Measurements from ENCODE around the gene SCD5. TPM values are rescaled to one million over a fixed set of nuclear protein-coding genes. Genes with fewer than 3 reads are reported as not detected.

Gene SCD5
- total and polyA plus RNA-seq, 2 of the 13 experiments (the other 11 are each of a cell fraction or from before 2014, with no cell fraction given) = not detected

DNA sequence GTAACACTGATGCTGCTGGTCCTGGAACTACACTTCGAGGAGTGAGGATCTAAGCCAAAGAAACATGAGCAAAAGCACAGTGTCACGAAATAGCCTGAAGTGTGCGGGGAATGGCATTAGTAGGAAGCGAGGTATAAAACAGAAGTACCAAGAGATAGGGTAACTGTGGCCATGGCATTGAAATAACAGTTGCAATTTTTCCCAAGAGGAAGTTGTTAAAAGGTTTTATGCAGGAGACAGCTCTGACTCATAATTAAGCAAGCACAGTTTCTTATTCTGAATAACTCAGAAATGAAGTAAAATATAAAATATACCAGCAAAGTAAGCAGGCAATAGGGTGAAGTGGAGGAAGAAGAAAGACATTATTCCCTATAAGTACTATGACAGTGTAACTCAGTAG lies 146.5 kb downstream of the SCD5 start:
- DNase-seq (ENCODE audit: low spot score) = no peak
- Histone ChIP-seq H3K79me2 (ENCODE audit: insufficient read depth, low read length) (no peaks in the 10 kb centered on the region), H3K4me2 (ENCODE audit: low read depth, low read length) (no peak overlapping the region), H3K9me3 (ENCODE audit: low read length) (no peaks in the 10 kb centered on the region), H3K27ac (ENCODE audit: extremely low read length, insufficient read depth, low read length) (no peak overlapping the region), H3K36me3 (replicated peaks in 1 of 2; ENCODE audit: control insufficient read depth in 1 of 2, insufficient read depth in 2 of 2, low read length in 2 of 2) (no peaks in the 10 kb centered on the region), H3K4me3 (replicated peaks in 1 of 3; ENCODE audit: insufficient read depth in 1 of 3, low read depth in 2 of 3, low read length in 3 of 3) (no peak overlapping the region), H3K27me3 (ENCODE audit: control insufficient read depth in 1 of 2, insufficient read depth in 2 of 2, low read length in 2 of 2) (no peaks in the 10 kb centered on the region; a peak in 1 of 5 replicates), H2AFZ (ENCODE audit: low read length) (no peak overlapping the region), H4K20me1 (ENCODE audit: insufficient read depth, low read length) (no peaks in the 10 kb centered on the region), H3K4me1 (ENCODE audit: insufficient read depth, low read length) (no peaks in the 10 kb centered on the region), H3K9ac (ENCODE audit: insufficient read depth, low read depth, low read length) (no peak overlapping the region)
- FAIRE-seq = no peak
- intact Hi-C loops (cut with micrococcal nuclease; ENCODE audit: unreplicated experiment) (no loop called here), in situ Hi-C loops (cut with HindIII; ENCODE audit: extremely low pct_ligation_motif_present, low pct_unique_long_range_greater_than_20kb) (no loop called here)
- no TSS peak for BruUV-seq (replicated peaks)
- 27% methylated on average over 3 of the region's 4 CpGs for WGBS (ENCODE audit: low lambda C conversion rate)
- ChIA-PET POLR2A (no interaction called here), CTCF (ENCODE audit: low intra/inter-chr PET ratio, low total read pairs) (no interaction called here)
- TF ChIP-seq TP53 (CRISPR knock-in tag; conservative IDR thresholded peaks at IDR 0.05) = no peak
- no peak for TF ChIP-seq U2AF2 (IDR thresholded peaks at IDR 0.05; ENCODE audit: low read depth, low read length)
- no peak for TF ChIP-seq ZNF230 (CRISPR knock-in tag; IDR thresholded peaks at IDR 0.05)
- no peak for TF ChIP-seq YEATS4 (CRISPR knock-in tag; IDR thresholded peaks at IDR 0.05; ENCODE audit: borderline replicate concordance)
- TF ChIP-seq ZNF598 (CRISPR knock-in tag; IDR thresholded peaks at IDR 0.05; ENCODE audit: borderline replicate concordance) = no peak
- no peak for TF ChIP-seq RARA (CRISPR knock-in tag; IDR thresholded peaks at IDR 0.05)
- TF ChIP-seq ZNF44 (CRISPR knock-in tag; IDR thresholded peaks at IDR 0.05) = no peak
- no peak for TF ChIP-seq MAFF (IDR thresholded peaks at IDR 0.05; ENCODE audit: low read depth, low read length)
- TF ChIP-seq SSRP1 (CRISPR knock-in tag; IDR thresholded peaks at IDR 0.05) = no peak
- TF ChIP-seq ZSCAN31 (CRISPR knock-in tag; IDR thresholded peaks at IDR 0.05; ENCODE audit: low read depth) = no peak
- no peak for TF ChIP-seq ZNF746 (CRISPR knock-in tag; IDR thresholded peaks at IDR 0.05)
- no peak for TF ChIP-seq U2AF1 (optimal IDR thresholded peaks at IDR 0.05; ENCODE audit: low read depth, low read length)
- TF ChIP-seq MED1 (CRISPR knock-in tag; IDR thresholded peaks at IDR 0.05) = no peak
- ATAC-seq = no peak
